A549 (cell line): ENCODE data around the gene MT1F. TPM values are rescaled to one million over a fixed set of nuclear protein-coding genes. Genes with fewer than 3 reads are reported as not detected.

Source experiments
- ATAC-seq, 2 experiments: fragments of 200-7000 bp in 1 of 2; fragments of >200 bp in 1 of 2; cut with Nextera tagmentation in 1 of 2; cut with Tn5 transposase in 1 of 2; 3 replicates each; pipeline versions ENCODE4 v1.8.0 to v1.9.1; 2018 to 2020; ENCODE audit warnings: mild to moderate bottlenecking in 1 of 2, moderate library complexity in 1 of 2
- CTCF ChIA-PET: fragments of 300-600 bp; sonication (Branson Sonifier 250); formaldehyde crosslinking; extraction: SDS; loops from one replicate; lab custom pipeline; 2021; ENCODE audit warnings: antibody characterized with exemption, inconsistent platforms; lab: Yijun Ruan, JAX
- POLR2A ChIA-PET: fragments of 350-600 bp; formaldehyde crosslinking; extraction: SDS; loops from one replicate; lab custom pipeline; 2021; ENCODE audit warnings: antibody characterized with exemption, inconsistent platforms; lab: Yijun Ruan, JAX
- DNase-seq, 2 experiments: peaks; one replicate each; pipeline versions ENCODE4 v3.0.0 to v3.0.0-alpha.2; 2011 to 2016; ENCODE audit warnings: low read depth in 1 of 2, low spot score in 1 of 2
- FAIRE-seq: peaks from 2 replicates; lab custom pipeline; 2011; peaks lifted over from hg19 to GRCh38; lab: Jason Lieb, UNC
- H3K27ac ChIP-seq, 2 experiments: fragments of >200 bp; sonication (Bioruptor Twin); formaldehyde crosslinking; 3 replicates each; pipeline ENCODE4 v1.5.1; 2016 to 2017
- H3K4me1 ChIP-seq: fragments of >200 bp; sonication (Bioruptor Twin); formaldehyde crosslinking; 3 replicates; pipeline ENCODE4 v1.6.1; 2016
- H3K4me2 ChIP-seq: fragments of >200 bp; sonication (Bioruptor Twin); formaldehyde crosslinking; 3 replicates; pipeline ENCODE4 v1.6.1; 2016
- H3K4me3 ChIP-seq: fragments of >200 bp; sonication (Bioruptor Twin); formaldehyde crosslinking; 3 replicates; pipeline ENCODE4 v1.5.1; 2016
- H3K9me3 ChIP-seq: fragments of >200 bp; sonication (Bioruptor Twin); formaldehyde crosslinking; 3 replicates; pipeline ENCODE4 v1.6.1; 2016
- BHLHE40 ChIP-seq: IDR thresholded peaks from 2 replicates; pipeline ENCODE4 v1.6.1; 2012; ENCODE audit warnings: low read depth, low read length, inconsistent platforms
- CBX2 ChIP-seq: fragments of 200-600 bp; sonication (generic); IDR thresholded peaks from 2 replicates; pipeline ENCODE4 v1.6.1; 2016; ENCODE audit warnings: low read depth, mild to moderate bottlenecking, borderline replicate concordance
- CBX8 ChIP-seq: fragments of 200-600 bp; sonication (generic); IDR thresholded peaks from 2 replicates; pipeline ENCODE4 v1.6.1; 2016
- EHMT2 ChIP-seq: fragments of 200-600 bp; sonication (generic); IDR thresholded peaks from 2 replicates; pipeline ENCODE4 v1.6.1; 2016; ENCODE audit warnings: antibody characterized with exemption, low read depth, mild to moderate bottlenecking, moderate library complexity
- ESRRA ChIP-seq: fragments of 150-350 bp; IDR thresholded peaks from 2 replicates; pipeline ENCODE4 v1.6.1; 2014; ENCODE audit warnings: mild to moderate bottlenecking, low read length, borderline replicate concordance
- FOSB ChIP-seq: fragments of 250-450 bp; sonication (Bioruptor Pico); IDR thresholded peaks from 2 replicates; pipeline ENCODE4 v1.5.0; 2020; ENCODE audit warnings: mild to moderate bottlenecking, moderate library complexity
- FOSL2 ChIP-seq, 2 experiments: fragments of 450-650 bp in 1 of 2; fragments of >200 bp in 1 of 2; sonication (Bioruptor Twin) in 1 of 2; formaldehyde crosslinking; IDR thresholded peaks; 2 replicates each; pipeline versions ENCODE4 v1.5.0 to v1.6.1; 2016 to 2020; ENCODE audit warnings: mild to moderate bottlenecking in 1 of 2, moderate library complexity in 1 of 2
- FOXS1 ChIP-seq: fragments of 250-450 bp; sonication (Bioruptor Pico); IDR thresholded peaks from 2 replicates; pipeline ENCODE4 v1.5.0; 2020; ENCODE audit warnings: mild to moderate bottlenecking, moderate library complexity
- HEYL ChIP-seq: fragments of 250-450 bp; sonication (Bioruptor Pico); IDR thresholded peaks from 2 replicates; pipeline ENCODE4 v1.8.0; 2021; ENCODE audit warnings: mild to moderate bottlenecking, moderate library complexity
- HOXA7 ChIP-seq: fragments of 250-450 bp; sonication (Bioruptor Pico); IDR thresholded peaks from 2 replicates; pipeline ENCODE4 v1.5.0; 2020; ENCODE audit warnings: mild to moderate bottlenecking, moderate library complexity
- HOXB5 ChIP-seq: fragments of 250-450 bp; sonication (Bioruptor Pico); IDR thresholded peaks from 2 replicates; pipeline ENCODE4 v1.5.0; 2020; ENCODE audit warnings: mild to moderate bottlenecking, moderate library complexity
- JUN ChIP-seq, 2 experiments: fragments of >200 bp; sonication (Bioruptor Twin); formaldehyde crosslinking; IDR thresholded peaks; 2 replicates in 1 of 2; 3 replicates in 1 of 2; pipeline ENCODE4 v1.6.1; 2016 to 2017
- KDM1A ChIP-seq: fragments of 200-600 bp; sonication (generic); IDR thresholded peaks from 2 replicates; pipeline ENCODE4 v1.6.1; 2016; ENCODE audit warnings: low read depth, mild to moderate bottlenecking
- KDM5A ChIP-seq: fragments of 200-600 bp; sonication (generic); IDR thresholded peaks from 2 replicates; pipeline ENCODE4 v1.6.1; 2016; ENCODE audit warnings: antibody characterized with exemption, mild to moderate bottlenecking
- MAFK ChIP-seq: fragments of 450-650 bp; IDR thresholded peaks from 2 replicates; pipeline ENCODE4 v1.6.1; 2014; ENCODE audit not compliant: partially characterized antibody
- NFE2L2 ChIP-seq: fragments of 150-350 bp; conservative IDR thresholded peaks from 2 replicates; pipeline ENCODE4 v1.6.1; 2014; ENCODE audit warnings: low read length
- RNF2 ChIP-seq: fragments of 200-600 bp; sonication (generic); IDR thresholded peaks from 2 replicates; pipeline ENCODE4 v1.6.1; 2016; ENCODE audit warnings: low read depth, mild to moderate bottlenecking, antibody characterized with exemption, moderate library complexity, borderline replicate concordance
- TFCP2L1 ChIP-seq: fragments of 250-450 bp; sonication (Bioruptor Pico); IDR thresholded peaks from 2 replicates; pipeline ENCODE4 v1.5.0; 2021; ENCODE audit warnings: mild to moderate bottlenecking
- ZC3H11A ChIP-seq: fragments of 450-650 bp; IDR thresholded peaks from 2 replicates; pipeline ENCODE4 v1.6.1; 2014; ENCODE audit warnings: antibody characterized with exemption, mild to moderate bottlenecking
- ZNF302 ChIP-seq: fragments of 250-450 bp; sonication (Bioruptor Pico); IDR thresholded peaks from 2 replicates; pipeline ENCODE4 v1.9.0; 2021; ENCODE audit warnings: inconsistent platforms, mild to moderate bottlenecking, moderate library complexity
- ZSCAN20 ChIP-seq: fragments of 250-450 bp; sonication (Bioruptor Pico); IDR thresholded peaks from 2 replicates; pipeline ENCODE4 v1.8.0; 2022; ENCODE audit warnings: mild to moderate bottlenecking, moderate library complexity
- WGBS: methylation state at CpG from one replicate; pipeline ENCODE4 v1.1.6; 2017; ENCODE audit errors: missing lambda C conversion rate; 5-methylcytosine and 5-hydroxymethylcytosine counted together
- polyA plus RNA-seq, 4 experiments: library from polyadenylated mRNA; depleted of rRNA in 3 of 4; stranded (reverse); fragments of >200 nt; fragmentation: RNase III in 1 of 4; extraction: RNeasy Plus Mini Kit Qiagen cat#74134 plus additional on column Dnase treatment in 1 of 4; gene quantifications; 2 replicates in 3 of 4; 3 replicates in 1 of 4; pipeline ENCODE4 v1.2.3, GENCODE V29; 2011 to 2017
- TF ChIP-seq, protein P1 (sequence below): fragments of >200 bp; sonication (Bioruptor Twin); formaldehyde crosslinking; IDR thresholded peaks from 3 replicates; pipeline ENCODE4 v1.5.1; 2016
- TF ChIP-seq, protein P2 (sequence below): fragments of >200 bp; sonication (Bioruptor Twin); formaldehyde crosslinking; IDR thresholded peaks from 3 replicates; pipeline ENCODE4 v1.6.1; 2016
- TF ChIP-seq, protein P3 (sequence below): IDR thresholded peaks from 2 replicates; pipeline ENCODE4 v1.6.1; 2012
- TF ChIP-seq, protein P4 (sequence below): fragments of >200 bp; sonication (Bioruptor Twin); formaldehyde crosslinking; IDR thresholded peaks from 2 replicates; pipeline ENCODE4 v1.6.1; 2016
- TF ChIP-seq, protein P5 (sequence below): fragments of 150-350 bp; IDR thresholded peaks from 2 replicates; pipeline ENCODE4 v1.6.1; 2014; ENCODE audit warnings: low read depth, mild to moderate bottlenecking, low read length
- TF ChIP-seq, protein P6 (sequence below): fragments of 250-450 bp; sonication (Bioruptor Pico); IDR thresholded peaks from 2 replicates; pipeline ENCODE4 v1.5.0; 2021; ENCODE audit warnings: mild to moderate bottlenecking, moderate library complexity, borderline replicate concordance

Gene MT1F
- polyA plus RNA-seq, 2 of the 4 experiments (the other 2 are of a cell fraction), result 4.1 to 11.3 TPM

DNA sequence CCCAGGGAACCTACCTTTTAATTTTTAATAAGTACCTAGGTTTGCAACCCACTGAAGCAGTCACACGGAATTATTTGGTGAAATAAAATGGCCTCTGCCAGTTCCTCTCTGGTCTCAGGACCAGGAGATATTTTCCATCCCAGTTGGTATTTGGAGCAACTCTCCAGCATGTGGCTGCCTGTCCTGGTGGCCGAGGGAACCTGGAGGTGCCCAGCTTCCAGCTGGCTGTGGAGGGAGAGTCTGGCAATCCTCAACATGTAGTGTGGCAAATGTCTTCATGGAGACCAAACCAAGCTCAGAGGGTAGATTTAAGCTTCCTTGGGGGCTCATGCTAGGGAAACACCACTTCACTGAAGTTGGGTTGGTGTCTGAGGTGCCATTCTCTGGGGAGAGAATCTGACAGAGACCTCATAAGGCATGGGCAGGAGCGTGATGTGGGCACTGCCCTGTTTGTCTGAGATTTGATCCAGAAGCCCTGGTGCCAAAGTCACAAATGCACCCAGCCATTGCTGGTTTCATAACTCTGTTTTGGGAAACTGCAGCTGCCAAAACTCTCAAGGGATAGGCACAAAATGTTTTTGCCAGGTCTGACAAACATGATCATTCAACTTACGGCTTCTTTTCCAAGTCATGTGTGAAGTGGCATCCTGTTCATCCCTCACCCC, 27.3 kb downstream of the MT1F start:
- Histone ChIP-seq H3K27ac (no peak overlapping the region), H3K4me3 (no peak overlapping the region), H3K9me3 (peaks cover 4% of the 10 kb centered on the region; the same call in 1 of the 3 replicates), H3K4me2 (no peak overlapping the region)
- FAIRE-seq, result no peak
- CTCF ChIA-PET, result interaction anchor here (1.0 to 6.2 kb wide), 5 partner anchors 8 to 41 kb away, joined by 3 to 42 read pairs (median 3); partner anchors contain the start of gene MT1G
- DNase-seq, result no peak
- ATAC-seq, result no peak
- WGBS, result 85% methylated on average over 4 of the region's 4 CpGs
- TF ChIP-seq TFCP2L1 (CRISPR knock-in tag), result no peak
- TF ChIP-seq HOXB5, result no peak
- no peak for TF ChIP-seq FOSB (CRISPR knock-in tag)
- TF ChIP-seq HEYL (CRISPR knock-in tag), result no peak
- TF ChIP-seq NFE2L2, result no peak
- no peak for TF ChIP-seq HOXA7 (CRISPR knock-in tag)
- no peak for TF ChIP-seq CBX2
- TF ChIP-seq, protein P1, sequence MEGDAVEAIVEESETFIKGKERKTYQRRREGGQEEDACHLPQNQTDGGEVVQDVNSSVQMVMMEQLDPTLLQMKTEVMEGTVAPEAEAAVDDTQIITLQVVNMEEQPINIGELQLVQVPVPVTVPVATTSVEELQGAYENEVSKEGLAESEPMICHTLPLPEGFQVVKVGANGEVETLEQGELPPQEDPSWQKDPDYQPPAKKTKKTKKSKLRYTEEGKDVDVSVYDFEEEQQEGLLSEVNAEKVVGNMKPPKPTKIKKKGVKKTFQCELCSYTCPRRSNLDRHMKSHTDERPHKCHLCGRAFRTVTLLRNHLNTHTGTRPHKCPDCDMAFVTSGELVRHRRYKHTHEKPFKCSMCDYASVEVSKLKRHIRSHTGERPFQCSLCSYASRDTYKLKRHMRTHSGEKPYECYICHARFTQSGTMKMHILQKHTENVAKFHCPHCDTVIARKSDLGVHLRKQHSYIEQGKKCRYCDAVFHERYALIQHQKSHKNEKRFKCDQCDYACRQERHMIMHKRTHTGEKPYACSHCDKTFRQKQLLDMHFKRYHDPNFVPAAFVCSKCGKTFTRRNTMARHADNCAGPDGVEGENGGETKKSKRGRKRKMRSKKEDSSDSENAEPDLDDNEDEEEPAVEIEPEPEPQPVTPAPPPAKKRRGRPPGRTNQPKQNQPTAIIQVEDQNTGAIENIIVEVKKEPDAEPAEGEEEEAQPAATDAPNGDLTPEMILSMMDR, result no peak
- no peak for TF ChIP-seq ZSCAN20 (CRISPR knock-in tag)
- no peak for TF ChIP-seq CBX8
- no peak for TF ChIP-seq ESRRA
- no peak for TF ChIP-seq ZC3H11A
- TF ChIP-seq MAFK, result no peak
- TF ChIP-seq EHMT2, result no peak
- TF ChIP-seq, protein P2, sequence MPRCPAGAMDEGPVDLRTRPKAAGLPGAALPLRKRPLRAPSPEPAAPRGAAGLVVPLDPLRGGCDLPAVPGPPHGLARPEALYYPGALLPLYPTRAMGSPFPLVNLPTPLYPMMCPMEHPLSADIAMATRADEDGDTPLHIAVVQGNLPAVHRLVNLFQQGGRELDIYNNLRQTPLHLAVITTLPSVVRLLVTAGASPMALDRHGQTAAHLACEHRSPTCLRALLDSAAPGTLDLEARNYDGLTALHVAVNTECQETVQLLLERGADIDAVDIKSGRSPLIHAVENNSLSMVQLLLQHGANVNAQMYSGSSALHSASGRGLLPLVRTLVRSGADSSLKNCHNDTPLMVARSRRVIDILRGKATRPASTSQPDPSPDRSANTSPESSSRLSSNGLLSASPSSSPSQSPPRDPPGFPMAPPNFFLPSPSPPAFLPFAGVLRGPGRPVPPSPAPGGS, result no peak
- TF ChIP-seq, protein P3, sequence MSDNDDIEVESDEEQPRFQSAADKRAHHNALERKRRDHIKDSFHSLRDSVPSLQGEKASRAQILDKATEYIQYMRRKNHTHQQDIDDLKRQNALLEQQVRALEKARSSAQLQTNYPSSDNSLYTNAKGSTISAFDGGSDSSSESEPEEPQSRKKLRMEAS, result no peak
- TF ChIP-seq FOXS1 (CRISPR knock-in tag), result no peak
- TF ChIP-seq, protein P4, sequence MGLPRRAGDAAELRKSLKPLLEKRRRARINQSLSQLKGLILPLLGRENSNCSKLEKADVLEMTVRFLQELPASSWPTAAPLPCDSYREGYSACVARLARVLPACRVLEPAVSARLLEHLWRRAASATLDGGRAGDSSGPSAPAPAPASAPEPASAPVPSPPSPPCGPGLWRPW, result no peak
- TF ChIP-seq, all 56 proteins: peak for 0
- peaks cover 20% of the 10 kb centered on the region for H3K4me1 ChIP-seq
- POLR2A ChIA-PET, result interaction anchor here (0.5 to 6.5 kb wide), 3 partner anchors 16 to 77 kb away, joined by 3 to 185 read pairs (median 3); partner anchors contain the start of gene MT2A

DNA sequence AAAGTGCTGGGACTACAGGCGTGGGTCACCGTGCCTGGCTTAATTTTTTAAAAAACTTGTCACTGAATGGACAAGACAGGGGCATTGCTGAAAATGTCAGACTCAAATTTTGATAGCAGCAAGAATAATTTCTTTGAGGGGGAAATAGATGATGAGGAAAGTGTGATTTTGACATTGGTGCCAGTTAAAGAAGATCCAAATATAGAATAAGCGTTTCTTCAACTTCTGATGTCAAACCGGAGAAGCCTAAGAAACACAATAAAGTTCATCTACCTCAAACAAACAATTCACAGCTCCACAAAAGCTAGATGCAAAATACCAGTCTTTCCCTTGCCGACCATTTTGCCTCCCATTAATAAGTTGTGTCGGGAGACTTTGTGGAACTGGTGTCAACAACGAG, 29.0 kb downstream of the MT1F start:
- ChIA-PET CTCF (interaction anchor here (0.6 to 6.2 kb wide), 3 partner anchors 15 to 132 kb away, joined by 3 to 42 read pairs (median 3); no protein-coding TSS in a partner anchor), POLR2A (interaction anchor here (6.5 kb wide), 1 partner anchor 79 kb away, joined by 185 read pairs; the partner anchor contains the start of gene MT2A)
- Histone ChIP-seq H3K4me1 (peaks cover 23% of the 10 kb centered on the region), H3K4me2 (no peak overlapping the region), H3K9me3 (peaks cover 4% of the 10 kb centered on the region; the same call in 1 of the 3 replicates), H3K4me3 (no peak overlapping the region), H3K27ac (no peak overlapping the region)
- 81% methylated on average over 7 of the region's 7 CpGs for WGBS
- DNase-seq, result no peak
- no peak for ATAC-seq
- no peak for FAIRE-seq
- no peak for TF ChIP-seq ZSCAN20 (CRISPR knock-in tag)
- TF ChIP-seq, protein P5, sequence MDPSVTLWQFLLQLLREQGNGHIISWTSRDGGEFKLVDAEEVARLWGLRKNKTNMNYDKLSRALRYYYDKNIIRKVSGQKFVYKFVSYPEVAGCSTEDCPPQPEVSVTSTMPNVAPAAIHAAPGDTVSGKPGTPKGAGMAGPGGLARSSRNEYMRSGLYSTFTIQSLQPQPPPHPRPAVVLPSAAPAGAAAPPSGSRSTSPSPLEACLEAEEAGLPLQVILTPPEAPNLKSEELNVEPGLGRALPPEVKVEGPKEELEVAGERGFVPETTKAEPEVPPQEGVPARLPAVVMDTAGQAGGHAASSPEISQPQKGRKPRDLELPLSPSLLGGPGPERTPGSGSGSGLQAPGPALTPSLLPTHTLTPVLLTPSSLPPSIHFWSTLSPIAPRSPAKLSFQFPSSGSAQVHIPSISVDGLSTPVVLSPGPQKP, result no peak
- no peak for TF ChIP-seq BHLHE40
- TF ChIP-seq, protein P1, result no peak
- TF ChIP-seq RNF2, result no peak
- no peak for TF ChIP-seq FOSL2 (IDR thresholded peaks at IDR 0.05)
- no peak for TF ChIP-seq FOSL2 (CRISPR knock-in tag; IDR thresholded peaks at IDR 0.05)
- TF ChIP-seq KDM5A, result no peak
- TF ChIP-seq, protein P3, result no peak
- no peak for TF ChIP-seq ZNF302
- TF ChIP-seq, protein P6, sequence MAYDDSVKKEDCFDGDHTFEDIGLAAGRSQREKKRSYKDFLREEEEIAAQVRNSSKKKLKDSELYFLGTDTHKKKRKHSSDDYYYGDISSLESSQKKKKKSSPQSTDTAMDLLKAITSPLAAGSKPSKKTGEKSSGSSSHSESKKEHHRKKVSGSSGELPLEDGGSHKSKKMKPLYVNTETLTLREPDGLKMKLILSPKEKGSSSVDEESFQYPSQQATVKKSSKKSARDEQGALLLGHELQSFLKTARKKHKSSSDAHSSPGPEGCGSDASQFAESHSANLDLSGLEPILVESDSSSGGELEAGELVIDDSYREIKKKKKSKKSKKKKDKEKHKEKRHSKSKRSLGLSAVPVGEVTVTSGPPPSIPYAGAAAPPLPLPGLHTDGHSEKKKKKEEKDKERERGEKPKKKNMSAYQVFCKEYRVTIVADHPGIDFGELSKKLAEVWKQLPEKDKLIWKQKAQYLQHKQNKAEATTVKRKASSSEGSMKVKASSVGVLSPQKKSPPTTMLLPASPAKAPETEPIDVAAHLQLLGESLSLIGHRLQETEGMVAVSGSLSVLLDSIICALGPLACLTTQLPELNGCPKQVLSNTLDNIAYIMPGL, result no peak
- no peak for TF ChIP-seq KDM1A
- TF ChIP-seq FOSB (CRISPR knock-in tag), result no peak
- TF ChIP-seq JUN (IDR thresholded peaks at IDR 0.05), result no peak
- no peak for TF ChIP-seq CBX8
